ENCODE results near the gene ERN1.

Gene ERN1

GRCh38 chr17:64042700-64043485 lies 87.1 kb downstream of the ERN1 start:
- TF ChIP-seq SPI1 (IDR thresholded peaks at IDR 0.05; ENCODE audit: borderline replicate concordance, low read depth) (no peak), REST (IDR thresholded peaks at IDR 0.05; ENCODE audit: insufficient replicate concordance, low read depth) (no peak), GABPA (IDR thresholded peaks at IDR 0.05; ENCODE audit: low read depth) (no peak), POLR2AphosphoS5 (IDR thresholded peaks at IDR 0.05; ENCODE audit: low read depth) (no peak), CTCF (IDR thresholded peaks at IDR 0.05; ENCODE audit: insufficient read depth, low read length) (no peak)
- Histone ChIP-seq H3K27me3 (ENCODE audit: insufficient read depth, poor library complexity, severe bottlenecking) (no peaks in the 10 kb centered on the region), H3K4me3 (replicated peaks; ENCODE audit: insufficient read depth, low read length) (no peak overlapping the region), H3K27ac (replicated peaks) (no peak overlapping the region)
- no peak for DNase-seq (ENCODE audit: low read depth in 1 of 2, low spot score in 1 of 2)

GRCh38 chr17:64041912-64042311 lies 88.0 kb downstream of the ERN1 start:
- no peaks in the 10 kb centered on the region for H3K27me3 ChIP-seq (ENCODE audit: insufficient read depth, poor library complexity, severe bottlenecking)
- no peak for DNase-seq (ENCODE audit: low read depth in 1 of 2, low spot score in 1 of 2)
- H3K4me3 ChIP-seq (replicated peaks; ENCODE audit: insufficient read depth, low read length), result no peak overlapping the region
- no peak overlapping the region for H3K27ac ChIP-seq (replicated peaks)
- TF ChIP-seq GABPA (IDR thresholded peaks at IDR 0.05; ENCODE audit: low read depth) (no peak), REST (IDR thresholded peaks at IDR 0.05; ENCODE audit: insufficient replicate concordance, low read depth) (no peak), POLR2AphosphoS5 (IDR thresholded peaks at IDR 0.05; ENCODE audit: low read depth) (no peak), CTCF (IDR thresholded peaks at IDR 0.05; ENCODE audit: insufficient read depth, low read length) (no peak), SPI1 (IDR thresholded peaks at IDR 0.05; ENCODE audit: borderline replicate concordance, low read depth) (no peak)

- Histone ChIP-seq H3K27me3 (ENCODE audit: insufficient read depth, poor library complexity, severe bottlenecking) (no peaks in the 10 kb centered on the region), H3K27ac (replicated peaks) (no peak overlapping the region), H3K4me3 (replicated peaks; ENCODE audit: insufficient read depth, low read length) (no peak overlapping the region)
- no peak for TF ChIP-seq SPI1 (IDR thresholded peaks at IDR 0.05; ENCODE audit: borderline replicate concordance, low read depth)
- no peak for TF ChIP-seq POLR2AphosphoS5 (IDR thresholded peaks at IDR 0.05; ENCODE audit: low read depth)
- TF ChIP-seq CTCF (IDR thresholded peaks at IDR 0.05; ENCODE audit: insufficient read depth, low read length), result no peak
- TF ChIP-seq GABPA (IDR thresholded peaks at IDR 0.05; ENCODE audit: low read depth), result no peak
- no peak for TF ChIP-seq REST (IDR thresholded peaks at IDR 0.05; ENCODE audit: insufficient replicate concordance, low read depth)
- DNase-seq (ENCODE audit: low read depth in 1 of 2, low spot score in 1 of 2), result no peak
Observed at GRCh38 chr17:64040206-64040605, 89.7 kb downstream of the ERN1 start.

All from HL-60 (cell line).